ENCODE results near the gene ADTRP.

The ADTRP gene, protein sequence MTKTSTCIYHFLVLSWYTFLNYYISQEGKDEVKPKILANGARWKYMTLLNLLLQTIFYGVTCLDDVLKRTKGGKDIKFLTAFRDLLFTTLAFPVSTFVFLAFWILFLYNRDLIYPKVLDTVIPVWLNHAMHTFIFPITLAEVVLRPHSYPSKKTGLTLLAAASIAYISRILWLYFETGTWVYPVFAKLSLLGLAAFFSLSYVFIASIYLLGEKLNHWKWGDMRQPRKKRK

DNA sequence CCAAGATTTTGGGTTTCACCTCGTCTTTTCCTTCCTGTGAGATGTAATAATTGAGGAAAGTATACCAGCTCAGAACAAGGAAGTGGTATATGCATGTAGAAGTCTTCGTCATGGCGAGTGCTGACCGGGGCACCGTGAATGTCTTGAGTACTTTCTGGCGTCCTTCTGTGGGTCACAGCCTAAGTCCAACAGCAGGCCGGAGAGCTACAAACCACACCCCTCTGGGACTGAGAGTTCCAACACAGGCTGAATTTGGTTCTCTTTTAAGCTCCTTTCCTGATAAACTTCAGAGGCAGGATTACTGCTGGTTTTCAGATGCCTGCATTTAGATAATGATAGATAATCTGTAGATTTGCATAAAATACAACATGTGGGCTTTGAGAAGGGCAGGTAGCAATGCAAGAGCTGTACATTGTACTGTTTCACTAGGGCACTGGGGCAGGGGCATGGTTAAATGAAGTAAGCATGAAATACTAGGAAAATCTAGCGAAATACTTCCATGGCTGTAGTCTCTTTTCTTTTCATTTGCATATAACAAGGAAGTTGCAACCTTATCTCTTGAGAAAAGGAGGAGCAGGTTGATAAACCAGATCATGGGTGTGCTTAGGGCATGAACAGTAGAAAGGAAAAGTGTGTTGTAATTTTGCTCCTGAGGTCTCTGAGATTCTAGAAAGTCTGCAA lies at the start of gene ADTRP:
Gene ADTRP (minus strand): TSS at position 156 of the 681 bp plus-strand sequence. CDS start 44 bp downstream, at position 112.
- no peak within 1 kb of the TSS for H3K4me2 ChIP-seq (ENCODE audit: low read depth, low read length, poor library complexity, severe bottlenecking)
- no peak for TF ChIP-seq EZH2phosphoT487 (conservative IDR thresholded peaks at IDR 0.05; ENCODE audit: low read length)
- TF ChIP-seq, protein P1, sequence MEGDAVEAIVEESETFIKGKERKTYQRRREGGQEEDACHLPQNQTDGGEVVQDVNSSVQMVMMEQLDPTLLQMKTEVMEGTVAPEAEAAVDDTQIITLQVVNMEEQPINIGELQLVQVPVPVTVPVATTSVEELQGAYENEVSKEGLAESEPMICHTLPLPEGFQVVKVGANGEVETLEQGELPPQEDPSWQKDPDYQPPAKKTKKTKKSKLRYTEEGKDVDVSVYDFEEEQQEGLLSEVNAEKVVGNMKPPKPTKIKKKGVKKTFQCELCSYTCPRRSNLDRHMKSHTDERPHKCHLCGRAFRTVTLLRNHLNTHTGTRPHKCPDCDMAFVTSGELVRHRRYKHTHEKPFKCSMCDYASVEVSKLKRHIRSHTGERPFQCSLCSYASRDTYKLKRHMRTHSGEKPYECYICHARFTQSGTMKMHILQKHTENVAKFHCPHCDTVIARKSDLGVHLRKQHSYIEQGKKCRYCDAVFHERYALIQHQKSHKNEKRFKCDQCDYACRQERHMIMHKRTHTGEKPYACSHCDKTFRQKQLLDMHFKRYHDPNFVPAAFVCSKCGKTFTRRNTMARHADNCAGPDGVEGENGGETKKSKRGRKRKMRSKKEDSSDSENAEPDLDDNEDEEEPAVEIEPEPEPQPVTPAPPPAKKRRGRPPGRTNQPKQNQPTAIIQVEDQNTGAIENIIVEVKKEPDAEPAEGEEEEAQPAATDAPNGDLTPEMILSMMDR (IDR thresholded peaks at IDR 0.05; ENCODE audit: insufficient read depth, low read length, poor library complexity, severe bottlenecking): no peak
- H2AFZ ChIP-seq (ENCODE audit: low read depth, low read length, severe bottlenecking): no peak within 1 kb of the TSS
- no peak within 1 kb of the TSS for H3K9ac ChIP-seq (ENCODE audit: low read length)
- no peaks in the 10 kb centered on the region for H3K36me3 ChIP-seq (ENCODE audit: low read length)
- no peaks in the 10 kb centered on the region for H3F3A ChIP-seq (ENCODE audit: insufficient read depth)
- H3K4me3 ChIP-seq (ENCODE audit: insufficient read depth, low read length, poor library complexity, severe bottlenecking): no peak within 1 kb of the TSS
- H3K27me3 ChIP-seq (ENCODE audit: low read length): no peaks in the 10 kb centered on the region
- no peaks in the 10 kb centered on the region for H3K79me2 ChIP-seq (ENCODE audit: insufficient read depth, low read length)
- H3K9me2 ChIP-seq (replicated peaks; ENCODE audit: insufficient read depth, low read length): no peaks in the 10 kb centered on the region
- H3K9me3 ChIP-seq (ENCODE audit: insufficient read depth, low read length): no peaks in the 10 kb centered on the region
- no peaks in the 10 kb centered on the region for H4K20me1 ChIP-seq (ENCODE audit: low read depth, low read length)
- H3K27ac ChIP-seq (ENCODE audit: low read depth, low read length): no peak within 1 kb of the TSS

DNA sequence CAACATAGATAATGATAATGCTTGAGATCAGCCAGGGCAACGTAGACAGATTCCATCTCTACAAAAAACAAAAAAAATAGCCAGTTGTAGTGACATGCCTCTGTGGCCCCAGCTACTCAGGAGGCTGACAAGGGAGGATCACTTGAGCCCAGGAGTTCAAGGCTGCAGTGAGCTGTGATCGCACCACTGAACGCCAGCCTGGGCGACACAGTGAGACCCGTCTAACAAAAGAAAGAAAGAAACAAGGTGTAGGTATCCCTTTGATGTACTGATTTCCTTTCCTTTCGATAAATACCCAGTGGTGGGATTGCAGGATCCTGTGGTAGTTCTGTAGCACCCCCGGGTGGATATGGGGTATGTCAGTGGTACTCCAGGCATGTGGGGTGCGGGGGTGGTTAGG lies 48.2 kb upstream of the ADTRP start:
- no peaks in the 10 kb centered on the region for H3K9me3 ChIP-seq (ENCODE audit: insufficient read depth, low read length)
- H3K27ac ChIP-seq (ENCODE audit: low read depth, low read length): no peak overlapping the region
- no peaks in the 10 kb centered on the region for H3K9me2 ChIP-seq (replicated peaks; ENCODE audit: insufficient read depth, low read length)
- H3K4me2 ChIP-seq (ENCODE audit: low read depth, low read length, poor library complexity, severe bottlenecking): no peak overlapping the region
- H3K27me3 ChIP-seq (ENCODE audit: low read length): no peaks in the 10 kb centered on the region
- no peak overlapping the region for H3K9ac ChIP-seq (ENCODE audit: low read length)
- H3K4me3 ChIP-seq (ENCODE audit: insufficient read depth, low read length, poor library complexity, severe bottlenecking): no peak overlapping the region
- no peaks in the 10 kb centered on the region for H3F3A ChIP-seq (ENCODE audit: insufficient read depth)
- H3K36me3 ChIP-seq (ENCODE audit: low read length): no peaks in the 10 kb centered on the region
- H3K79me2 ChIP-seq (ENCODE audit: insufficient read depth, low read length): no peaks in the 10 kb centered on the region
- H4K20me1 ChIP-seq (ENCODE audit: low read depth, low read length): no peaks in the 10 kb centered on the region
- TF ChIP-seq EZH2phosphoT487 (conservative IDR thresholded peaks at IDR 0.05; ENCODE audit: low read length): no peak
- TF ChIP-seq, protein P1 (IDR thresholded peaks at IDR 0.05; ENCODE audit: insufficient read depth, low read length, poor library complexity, severe bottlenecking): no peak
- H2AFZ ChIP-seq (ENCODE audit: low read depth, low read length, severe bottlenecking): no peak overlapping the region

DNA sequence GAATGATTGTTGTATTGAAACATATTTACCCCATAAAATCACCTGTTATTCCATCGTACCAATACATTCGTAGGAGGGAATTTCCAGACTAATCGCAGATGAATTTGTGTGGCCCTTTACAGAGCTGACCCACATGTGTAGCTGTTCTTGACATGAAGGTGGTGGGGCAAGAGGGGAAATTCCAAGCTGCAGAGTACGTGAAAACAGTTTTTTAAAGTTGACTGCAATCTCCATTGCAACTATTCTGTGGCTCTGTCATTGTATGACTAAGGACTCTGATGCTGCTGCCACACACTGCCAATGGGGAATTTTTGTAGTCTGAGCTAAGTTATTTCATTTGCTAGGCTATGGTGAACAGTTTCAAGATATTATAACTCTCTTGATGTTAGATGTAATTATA lies 46.4 kb upstream of the ADTRP start:
- Histone ChIP-seq H3K79me2 (ENCODE audit: insufficient read depth, low read length) (no peaks in the 10 kb centered on the region), H3K36me3 (ENCODE audit: low read length) (no peaks in the 10 kb centered on the region), H3K9ac (ENCODE audit: low read length) (no peak overlapping the region), H3K27me3 (ENCODE audit: low read length) (no peaks in the 10 kb centered on the region), H3K9me3 (ENCODE audit: insufficient read depth, low read length) (no peaks in the 10 kb centered on the region), H3F3A (ENCODE audit: insufficient read depth) (no peaks in the 10 kb centered on the region), H4K20me1 (ENCODE audit: low read depth, low read length) (no peaks in the 10 kb centered on the region), H3K4me2 (ENCODE audit: low read depth, low read length, poor library complexity, severe bottlenecking) (no peak overlapping the region), H2AFZ (ENCODE audit: low read depth, low read length, severe bottlenecking) (no peak overlapping the region), H3K27ac (ENCODE audit: low read depth, low read length) (no peak overlapping the region), H3K9me2 (replicated peaks; ENCODE audit: insufficient read depth, low read length) (no peaks in the 10 kb centered on the region), H3K4me3 (ENCODE audit: insufficient read depth, low read length, poor library complexity, severe bottlenecking) (no peak overlapping the region)
- TF ChIP-seq, protein P1 (IDR thresholded peaks at IDR 0.05; ENCODE audit: insufficient read depth, low read length, poor library complexity, severe bottlenecking): no peak
- no peak for TF ChIP-seq EZH2phosphoT487 (conservative IDR thresholded peaks at IDR 0.05; ENCODE audit: low read length)
